GM21529 (cell line): Measurements from ENCODE around the gene ALS2.
"Not testable (repeated sequence)": the region's sequence is repeated elsewhere in the genome, so short reads cannot be mapped to it uniquely, and the experiment has no call there.

Experiments
- ATAC-seq: cut with Tn5 transposase; IDR thresholded peaks from one replicate; pipeline ENCODE4 v1.9.1; 2021; ENCODE audit not compliant: unreplicated experiment

The ALS2 gene

DNA sequence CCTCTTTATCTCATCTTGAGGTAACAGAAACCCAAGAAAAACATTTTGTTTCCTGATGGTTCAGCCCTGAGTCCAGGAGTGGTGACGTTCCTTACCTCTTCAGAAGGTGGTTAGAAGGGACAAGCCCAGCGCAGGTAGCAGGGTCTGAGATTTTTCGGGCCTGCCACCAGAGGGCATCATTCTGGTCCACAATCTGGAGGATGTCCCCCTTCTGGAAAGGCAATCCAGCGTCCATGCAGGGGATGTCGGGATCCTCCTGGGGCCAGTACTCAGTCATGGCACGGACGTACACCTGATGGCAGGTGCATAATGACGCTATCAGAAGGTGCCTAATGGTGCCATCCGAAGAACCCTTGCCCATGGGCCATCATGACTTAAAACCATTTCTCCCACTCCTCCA, 100.0 kb downstream of the ALS2 start:
- ATAC-seq: no peak

DNA sequence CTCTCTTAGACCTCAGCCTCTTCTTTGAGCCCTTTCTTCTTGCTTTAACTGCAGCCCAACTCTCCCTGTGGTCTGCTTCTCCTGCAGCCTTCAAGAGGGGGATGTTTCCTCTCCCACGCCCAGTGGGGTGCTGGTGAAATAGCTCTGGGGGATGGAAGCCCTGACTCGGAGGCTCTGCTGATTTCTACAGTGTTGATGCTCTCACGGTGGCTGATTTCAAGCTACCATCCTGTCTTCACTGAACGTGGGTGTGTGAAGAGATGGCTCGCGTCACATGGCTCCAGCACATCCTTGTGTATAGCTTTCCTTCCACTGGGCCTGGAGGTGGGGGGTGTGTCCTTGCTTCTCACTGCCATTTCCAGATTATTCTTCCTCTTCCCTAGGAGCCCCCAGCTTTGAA, 102.3 kb downstream of the ALS2 start:
- no peak for ATAC-seq

DNA sequence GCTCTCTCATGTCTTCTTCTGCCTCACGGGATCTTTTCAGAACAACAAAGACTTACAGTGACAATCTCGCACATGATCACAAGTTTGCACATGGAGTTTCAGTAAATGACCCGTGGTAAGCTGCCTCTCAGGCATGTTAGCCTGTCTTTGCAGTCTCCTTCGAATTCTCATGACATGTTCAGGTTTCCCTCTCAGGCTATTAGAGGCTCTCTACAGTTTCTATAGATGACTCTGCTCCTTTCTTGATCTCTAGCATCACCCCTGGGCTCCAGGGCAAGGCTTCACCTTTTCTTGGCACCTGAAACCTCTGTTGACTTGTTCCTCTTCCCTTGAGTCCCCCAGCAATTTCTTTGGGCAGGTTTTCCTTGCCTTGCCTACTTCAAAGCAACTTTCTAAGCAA, 105.3 kb downstream of the ALS2 start:
- no peak for ATAC-seq

DNA sequence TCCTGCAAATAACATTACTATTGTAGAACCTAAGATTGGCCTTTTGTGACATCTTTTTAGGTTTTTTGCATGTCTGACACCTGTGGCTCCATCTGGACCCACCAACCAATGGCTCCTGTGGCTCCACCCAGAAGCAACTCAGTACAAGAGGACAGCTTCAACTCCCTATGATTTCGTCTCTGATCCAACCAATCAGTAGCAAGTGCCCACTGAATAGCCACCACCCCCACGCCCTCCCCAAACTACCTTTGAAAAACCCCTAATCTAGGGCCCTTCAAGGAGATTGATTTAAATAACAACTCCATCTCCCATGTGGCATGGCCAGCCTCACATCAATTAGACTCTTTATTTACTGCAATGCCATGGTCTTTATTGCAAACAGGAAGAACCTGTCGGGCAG, 105.9 kb downstream of the ALS2 start:
- ATAC-seq: no peak

DNA sequence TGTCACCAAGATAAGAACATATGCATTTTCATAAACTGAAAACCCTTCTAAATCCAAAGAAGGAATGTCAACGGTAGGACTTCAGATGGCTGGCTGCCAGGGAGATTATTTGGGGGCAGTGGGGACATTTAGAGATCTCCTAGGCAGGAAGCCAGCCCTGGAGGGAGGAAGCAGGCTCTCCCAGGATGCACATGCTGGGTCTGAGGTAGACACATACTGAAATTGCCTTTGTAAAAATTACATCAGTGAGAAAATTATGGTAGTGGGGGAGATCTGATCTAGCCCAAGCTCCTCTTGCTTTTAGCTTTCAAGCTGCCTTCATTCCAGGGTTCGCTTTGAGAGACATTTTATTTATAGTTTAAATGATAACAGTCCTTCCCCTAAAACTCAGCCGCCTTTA, 106.4 kb downstream of the ALS2 start:
- ATAC-seq: no peak

- no peak for ATAC-seq
Measured at GRCh38 chr2:201673546-201673945, 107.2 kb downstream of the ALS2 start.

DNA sequence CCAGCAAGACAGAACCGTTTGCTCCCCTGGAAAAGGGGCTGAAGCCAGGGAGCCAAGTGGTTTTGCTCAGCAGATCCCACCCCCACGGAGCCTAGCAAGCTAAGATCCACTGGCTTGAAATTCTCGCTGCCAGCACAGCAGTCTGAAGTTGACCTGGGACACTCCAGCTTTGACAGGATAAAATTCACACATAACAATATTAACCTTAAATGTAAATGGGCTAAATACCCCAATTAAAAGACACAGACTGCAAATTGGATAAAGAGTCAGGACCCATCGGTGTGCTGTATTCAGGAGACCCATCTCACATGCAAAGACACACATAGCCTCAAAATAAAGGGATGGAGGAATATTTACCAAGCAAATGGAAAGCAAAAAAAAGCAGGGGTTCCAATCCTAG, 109.5 kb downstream of the ALS2 start:
- ATAC-seq: not testable (repeated sequence)

DNA sequence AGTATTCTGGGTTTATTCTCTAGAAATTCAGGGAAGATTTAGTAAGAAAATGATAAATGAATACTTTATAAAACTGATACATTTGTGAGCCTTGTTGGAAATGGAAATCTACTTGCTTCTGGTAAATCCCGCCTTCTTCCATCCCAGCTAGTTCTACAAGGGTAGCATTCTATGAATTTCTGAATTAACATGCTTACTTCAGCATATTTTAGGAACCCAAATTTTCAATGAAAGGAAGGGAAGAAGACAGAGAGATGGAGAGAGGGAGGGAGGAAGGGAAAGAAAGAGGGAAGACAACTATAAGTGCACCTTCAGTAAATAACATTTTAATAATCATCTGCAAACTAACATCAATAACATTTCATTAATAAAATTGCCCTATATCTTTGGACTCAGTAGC, 110.9 kb downstream of the ALS2 start:
- no peak for ATAC-seq

- no peak for ATAC-seq
Measured at GRCh38 chr2:201668402-201668910, 112.3 kb downstream of the ALS2 start.

GRCh38 chr2:201664334-201664733, 116.4 kb downstream of the ALS2 start:
- ATAC-seq: no peak

- ATAC-seq: no peak
Measured at GRCh38 chr2:201661366-201661765, 119.4 kb downstream of the ALS2 start.

DNA sequence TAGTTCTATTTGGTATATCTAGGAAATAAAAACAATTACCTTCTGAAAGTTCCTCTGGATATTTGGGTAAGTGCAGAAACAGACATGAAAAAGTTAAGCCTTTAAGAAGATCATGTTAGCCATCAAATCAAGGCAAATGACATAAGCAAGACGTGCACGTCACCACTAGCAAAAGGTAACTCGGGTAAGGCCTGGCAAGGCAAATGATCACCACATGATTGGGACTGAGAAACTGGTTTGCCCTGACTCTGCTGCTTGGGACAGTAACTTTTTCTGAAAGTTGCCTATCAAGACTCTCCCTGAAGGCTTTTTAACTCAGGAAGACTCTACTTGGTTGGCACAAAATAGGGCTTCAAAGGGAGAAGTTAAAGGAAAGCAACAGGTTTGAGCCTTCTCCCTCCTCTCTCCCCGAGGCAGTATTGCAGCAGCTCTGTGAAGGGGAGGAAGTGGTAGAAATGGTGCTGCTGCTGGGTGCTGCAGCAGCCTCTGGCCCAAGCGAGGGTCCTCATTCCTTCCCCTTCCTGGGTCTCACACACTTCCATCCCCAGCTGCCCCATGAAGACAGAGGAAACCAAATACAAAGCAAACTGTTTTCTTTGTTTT, 120.3 kb downstream of the ALS2 start:
- no peak for ATAC-seq

- ATAC-seq: no peak
Measured at GRCh38 chr2:201656740-201657139, 124.0 kb downstream of the ALS2 start.

- ATAC-seq: no peak
Measured at GRCh38 chr2:201656102-201656501, 124.6 kb downstream of the ALS2 start.

GRCh38 chr2:201654616-201655384, 125.9 kb downstream of the ALS2 start:
- no peak for ATAC-seq

GRCh38 chr2:201653221-201653620, 127.5 kb downstream of the ALS2 start:
- ATAC-seq: no peak
